DND-41 (cell line): Measurements from ENCODE around the gene CANX.

Source experiments
- ATAC-seq: fragments of 200-7000 bp; cut with Tn5 transposase; 3 replicates; pipeline ENCODE4 v1.9.1; 2021; ENCODE audit warnings: low read depth; ENCODE audit not compliant: insufficient read depth
- DNase-seq: peaks from one replicate; pipeline ENCODE4 v3.0.0-alpha.2; 2020
- H2AFZ ChIP-seq: 2 replicates; pipeline ENCODE4 v1.6.0; 2012; ENCODE audit warnings: low read depth, low read length
- H3K27ac ChIP-seq: 2 replicates; pipeline ENCODE4 v1.5.1; 2012; ENCODE audit warnings: low read length, inconsistent platforms
- H3K27me3 ChIP-seq: fragments of 200-600 bp; sonication (generic); 2 replicates; pipeline ENCODE4 v1.6.0; 2012; ENCODE audit warnings: low read length, mild to moderate bottlenecking, inconsistent platforms; ENCODE audit not compliant: insufficient read depth, poor library complexity
- H3K36me3 ChIP-seq: 2 replicates; pipeline ENCODE4 v1.5.1; 2012; ENCODE audit warnings: low read length, inconsistent platforms; ENCODE audit not compliant: insufficient read depth
- H3K4me1 ChIP-seq: 2 replicates; pipeline ENCODE4 v1.5.1; 2012; ENCODE audit warnings: mild to moderate bottlenecking, low read length; ENCODE audit not compliant: insufficient read depth
- H3K4me2 ChIP-seq: 2 replicates; pipeline ENCODE4 v1.6.0; 2012; ENCODE audit warnings: mild to moderate bottlenecking, moderate library complexity, low read length, inconsistent platforms; ENCODE audit not compliant: insufficient read depth
- H3K4me3 ChIP-seq, 2 experiments: fragments of 200-600 bp in 1 of 2; shearing (Covaris generic) in 1 of 2; 2 replicates each; pipeline ENCODE4 v1.5.1; 2012 to 2016; ENCODE audit warnings: inconsistent platforms in 2 of 2, low read length in 2 of 2, mild to moderate bottlenecking in 2 of 2, low read depth in 1 of 2, moderate library complexity in 1 of 2
- H3K79me2 ChIP-seq: 2 replicates; pipeline ENCODE4 v1.6.0; 2012; ENCODE audit warnings: low read length, inconsistent platforms; ENCODE audit not compliant: insufficient read depth
- H3K9ac ChIP-seq: 2 replicates; pipeline ENCODE4 v1.6.0; 2012; ENCODE audit warnings: low read depth, mild to moderate bottlenecking, inconsistent platforms, low read length, moderate library complexity
- H3K9me3 ChIP-seq: 2 replicates; pipeline ENCODE4 v1.5.1; 2012; ENCODE audit warnings: low read length, moderate library complexity, mild to moderate bottlenecking, inconsistent platforms; ENCODE audit not compliant: insufficient read depth, severe bottlenecking
- H4K20me1 ChIP-seq: 2 replicates; pipeline ENCODE4 v1.6.0; 2012; ENCODE audit warnings: low read length; ENCODE audit not compliant: insufficient read depth
- CTCF ChIP-seq: IDR thresholded peaks from 2 replicates; pipeline ENCODE4 v1.5.1; 2012; ENCODE audit warnings: borderline replicate concordance, low read length, moderate library complexity, mild to moderate bottlenecking; ENCODE audit not compliant: poor library complexity, severe bottlenecking; ENCODE audit errors: extremely low read depth
- EZH2 ChIP-seq: IDR thresholded peaks from 3 replicates; pipeline ENCODE4 v1.6.1; 2012; ENCODE audit warnings: borderline replicate concordance, low read depth, mild to moderate bottlenecking, moderate library complexity, low read length, inconsistent platforms; ENCODE audit not compliant: severe bottlenecking

CANX gene

GRCh38 chr5:179762079-179762780 is 63.5 kb downstream of the CANX start:
- DNase-seq (peak; percentile 47), ATAC-seq (peak; percentile 75)
- Histone ChIP-seq H3K36me3 (peaks cover 28% of the 10 kb centered on the region), H4K20me1 (peaks cover 83% of the 10 kb centered on the region), H2AFZ (no peak overlapping the region), H3K4me2 (no peak overlapping the region), H3K27ac (no peak overlapping the region), H3K27me3 (no peaks in the 10 kb centered on the region), H3K9me3 (no peaks in the 10 kb centered on the region), H3K4me3 (no peak overlapping the region), H3K4me1 (peaks cover 18% of the 10 kb centered on the region), H3K79me2 (peaks cover 93% of the 10 kb centered on the region), H3K9ac (no peak overlapping the region)
- no peak for TF ChIP-seq CTCF
- no peak for TF ChIP-seq EZH2

DNA sequence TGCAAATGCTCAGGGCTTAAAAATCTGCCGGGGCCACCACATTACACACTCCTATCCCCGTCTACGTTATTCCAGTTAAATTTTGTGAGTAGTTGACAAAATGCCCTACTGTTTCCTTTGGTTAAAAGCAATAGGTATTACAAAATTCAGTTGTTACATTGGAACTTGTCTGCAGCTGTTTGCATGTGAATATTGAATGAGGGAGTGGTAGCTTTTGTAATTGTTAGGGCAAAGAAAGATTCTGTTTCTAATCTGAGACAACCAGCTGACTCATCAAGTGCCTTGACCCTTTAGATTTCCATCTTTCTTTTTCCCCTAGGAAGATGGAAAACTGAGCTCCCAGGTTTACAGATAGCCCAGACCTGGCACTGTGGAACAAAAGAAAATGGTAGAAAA is 64.0 kb downstream of the CANX start:
- Histone ChIP-seq H2AFZ (no peak overlapping the region), H3K27me3 (no peaks in the 10 kb centered on the region), H3K4me1 (peaks cover 18% of the 10 kb centered on the region), H3K36me3 (peaks cover 33% of the 10 kb centered on the region), H3K9ac (no peak overlapping the region), H3K79me2 (peaks cover 91% of the 10 kb centered on the region), H3K4me3 (no peak overlapping the region), H3K27ac (no peak overlapping the region), H3K9me3 (no peaks in the 10 kb centered on the region), H4K20me1 (peaks cover 83% of the 10 kb centered on the region), H3K4me2 (no peak overlapping the region)
- no peak for TF ChIP-seq EZH2
- no peak for TF ChIP-seq CTCF
- DNase-seq = no peak
- no peak for ATAC-seq

- ATAC-seq (peak; percentile 75), DNase-seq (peak; percentile 60)
- TF ChIP-seq EZH2 = no peak
- peak; percentile 90 for TF ChIP-seq CTCF
- Histone ChIP-seq H2AFZ (no peak overlapping the region), H3K36me3 (peaks cover 39% of the 10 kb centered on the region), H3K27me3 (no peaks in the 10 kb centered on the region), H3K4me3 (no peak overlapping the region), H3K9ac (no peak overlapping the region), H3K79me2 (peaks cover 87% of the 10 kb centered on the region), H3K4me1 (peaks cover 18% of the 10 kb centered on the region), H3K4me2 (no peak overlapping the region), H3K9me3 (no peaks in the 10 kb centered on the region), H4K20me1 (peaks cover 83% of the 10 kb centered on the region), H3K27ac (no peak overlapping the region)
Measured at GRCh38 chr5:179763215-179763945, 64.6 kb downstream of the CANX start.
